ENCODE measurements around the gene FGF11.

FGF11 gene

GRCh38 chr17:7406235-7406825 lies 33.0 kb upstream of the FGF11 start:
- no peak for DNase-seq (ENCODE audit: extremely low read depth, insufficient read length)
- Histone ChIP-seq H3K36me3 (ENCODE audit: control insufficient read depth, insufficient read depth, low read length) (no peaks in the 10 kb centered on the region), H3K4me3 (replicated peaks; ENCODE audit: low read depth, low read length) (no peak overlapping the region), H3K27me3 (replicated peaks; ENCODE audit: control insufficient read depth, insufficient read depth, low read length) (no peaks in the 10 kb centered on the region; the same call in none of the 2 replicates)
- no peak for TF ChIP-seq CTCF (IDR thresholded peaks at IDR 0.05; ENCODE audit: insufficient read depth, low read length, poor library complexity, severe bottlenecking)

GRCh38 chr17:7407082-7407481 lies 32.2 kb upstream of the FGF11 start:
- no peaks in the 10 kb centered on the region for H3K36me3 ChIP-seq (ENCODE audit: control insufficient read depth, insufficient read depth, low read length)
- no peak for DNase-seq (ENCODE audit: extremely low read depth, insufficient read length)
- H3K27me3 ChIP-seq (replicated peaks; ENCODE audit: control insufficient read depth, insufficient read depth, low read length) = no peaks in the 10 kb centered on the region; the same call in none of the 2 replicates
- no peak overlapping the region for H3K4me3 ChIP-seq (replicated peaks; ENCODE audit: low read depth, low read length)
- TF ChIP-seq CTCF (IDR thresholded peaks at IDR 0.05; ENCODE audit: insufficient read depth, low read length, poor library complexity, severe bottlenecking) = no peak

DNA sequence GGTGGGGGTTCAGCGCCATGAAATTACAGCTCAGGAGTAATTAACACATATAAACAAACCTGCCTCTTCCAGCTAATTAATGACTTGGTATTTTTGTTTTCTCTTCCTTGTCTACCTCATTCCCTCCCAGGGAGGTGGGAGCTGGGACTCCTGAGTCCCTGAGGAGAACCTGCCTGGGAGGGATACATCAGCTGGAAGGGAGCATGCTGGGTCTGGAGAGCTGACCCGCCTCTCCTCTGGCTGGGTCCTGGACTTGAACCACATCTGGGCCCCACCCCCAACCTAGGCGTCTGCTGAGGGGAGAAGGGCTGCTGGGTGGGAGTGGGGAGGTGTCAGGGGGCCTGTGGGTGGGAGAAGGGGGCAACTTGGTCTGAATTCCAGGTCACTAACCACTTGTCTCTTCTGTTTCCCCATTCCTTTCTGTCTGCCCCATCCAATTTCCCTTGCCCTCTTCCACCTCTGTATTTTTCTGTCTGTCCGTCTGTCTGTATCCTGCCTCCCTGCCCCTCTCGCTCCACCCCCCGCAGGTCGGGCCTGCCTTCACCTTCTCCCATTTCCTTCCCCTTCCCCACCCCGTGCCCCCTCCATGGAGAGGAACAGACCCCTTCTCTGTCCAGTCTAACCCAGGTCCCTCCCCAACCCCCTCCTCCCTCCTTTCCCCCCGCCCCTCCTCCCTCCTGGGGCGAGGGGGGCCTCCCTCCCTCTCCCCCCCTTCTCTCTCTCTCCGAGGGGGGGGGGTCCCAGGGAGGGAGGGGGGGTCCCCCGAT lies 31.6 kb upstream of the FGF11 start, which contains the start of gene NLGN2:
TSS of gene NLGN2 (plus strand) at position 361 of the 767 bp plus-strand sequence. CDS start 411 bp downstream, outside the sequence.
- DNase-seq (ENCODE audit: extremely low read depth, insufficient read length) = no peak
- TF ChIP-seq CTCF (IDR thresholded peaks at IDR 0.05; ENCODE audit: insufficient read depth, low read length, poor library complexity, severe bottlenecking) = no peak
- Histone ChIP-seq H3K27me3 (replicated peaks; ENCODE audit: control insufficient read depth, insufficient read depth, low read length) (no peaks in the 10 kb centered on the region; the same call in none of the 2 replicates), H3K36me3 (ENCODE audit: control insufficient read depth, insufficient read depth, low read length) (no peaks in the 10 kb centered on the region), H3K4me3 (replicated peaks; ENCODE audit: low read depth, low read length) (no peak within 1 kb of the TSS)

- no peak overlapping the region for H3K4me3 ChIP-seq (replicated peaks; ENCODE audit: low read depth, low read length)
- H3K36me3 ChIP-seq (ENCODE audit: control insufficient read depth, insufficient read depth, low read length) = no peaks in the 10 kb centered on the region
- no peaks in the 10 kb centered on the region; the same call in none of the 2 replicates for H3K27me3 ChIP-seq (replicated peaks; ENCODE audit: control insufficient read depth, insufficient read depth, low read length)
- no peak for DNase-seq (ENCODE audit: extremely low read depth, insufficient read length)
- no peak for TF ChIP-seq CTCF (IDR thresholded peaks at IDR 0.05; ENCODE audit: insufficient read depth, low read length, poor library complexity, severe bottlenecking)
Observed at GRCh38 chr17:7408252-7408727, 31.0 kb upstream of the FGF11 start.

DNA sequence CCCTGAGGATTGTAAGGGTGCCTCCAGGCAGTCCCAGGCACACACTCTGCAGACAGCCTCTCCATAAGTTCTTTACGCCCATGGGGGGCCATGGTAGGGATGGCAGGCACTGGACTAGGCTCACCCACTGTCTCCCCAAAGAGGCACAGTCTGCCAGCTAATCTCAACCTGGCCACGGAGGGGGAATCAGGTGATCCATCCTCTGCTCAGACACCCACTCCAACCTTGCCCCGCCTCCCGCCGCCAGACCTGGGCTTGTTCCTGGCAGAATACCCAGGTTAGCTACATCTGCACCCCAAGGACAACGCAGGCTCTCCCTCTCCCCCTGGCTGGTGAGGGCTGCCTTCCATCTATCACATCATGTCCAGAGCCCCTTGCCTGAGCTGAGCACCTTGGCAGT lies 30.4 kb upstream of the FGF11 start:
- no peaks in the 10 kb centered on the region for H3K36me3 ChIP-seq (ENCODE audit: control insufficient read depth, insufficient read depth, low read length)
- no peak for TF ChIP-seq CTCF (IDR thresholded peaks at IDR 0.05; ENCODE audit: insufficient read depth, low read length, poor library complexity, severe bottlenecking)
- DNase-seq (ENCODE audit: extremely low read depth, insufficient read length) = no peak
- H3K27me3 ChIP-seq (replicated peaks; ENCODE audit: control insufficient read depth, insufficient read depth, low read length) = no peaks in the 10 kb centered on the region; the same call in none of the 2 replicates
- no peak overlapping the region for H3K4me3 ChIP-seq (replicated peaks; ENCODE audit: low read depth, low read length)
